ENCODE measurements around the gene SCMH1.

Gene SCMH1

GRCh38 chr1:41037116-41037903, 204.8 kb downstream of the SCMH1 start:
- H3K4me3 ChIP-seq (ENCODE audit: low read length) = no peak overlapping the region
- TF ChIP-seq ZNF274 (IDR thresholded peaks at IDR 0.05; ENCODE audit: low read depth, low read length) = no peak

DNA sequence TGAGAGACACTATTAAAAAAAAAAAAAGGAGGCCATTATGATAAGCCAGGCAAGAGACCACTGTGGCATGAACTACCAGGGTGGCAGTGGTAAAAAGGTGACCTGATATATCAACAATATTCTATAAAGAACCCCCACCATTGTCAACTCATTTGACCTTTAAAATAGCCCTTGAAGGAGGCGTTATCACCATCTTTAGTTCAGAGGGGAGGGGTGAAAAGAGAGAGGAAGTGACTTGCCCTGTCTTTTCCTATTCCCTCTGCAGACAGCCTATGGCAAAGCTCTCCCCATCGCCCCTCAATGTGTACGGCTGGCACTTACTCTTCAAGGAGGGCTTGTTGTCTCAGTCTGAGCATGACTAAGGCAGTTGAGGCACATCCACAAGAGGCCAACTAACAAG, 208.8 kb downstream of the SCMH1 start:
- H3K4me3 ChIP-seq (ENCODE audit: low read length) = no peak overlapping the region
- TF ChIP-seq ZNF274 (IDR thresholded peaks at IDR 0.05; ENCODE audit: low read depth, low read length) = no peak

GRCh38 chr1:41032147-41032546, 210.0 kb downstream of the SCMH1 start:
- H3K4me3 ChIP-seq (ENCODE audit: low read length) = no peak overlapping the region
- TF ChIP-seq ZNF274 (IDR thresholded peaks at IDR 0.05; ENCODE audit: low read depth, low read length) = no peak

DNA sequence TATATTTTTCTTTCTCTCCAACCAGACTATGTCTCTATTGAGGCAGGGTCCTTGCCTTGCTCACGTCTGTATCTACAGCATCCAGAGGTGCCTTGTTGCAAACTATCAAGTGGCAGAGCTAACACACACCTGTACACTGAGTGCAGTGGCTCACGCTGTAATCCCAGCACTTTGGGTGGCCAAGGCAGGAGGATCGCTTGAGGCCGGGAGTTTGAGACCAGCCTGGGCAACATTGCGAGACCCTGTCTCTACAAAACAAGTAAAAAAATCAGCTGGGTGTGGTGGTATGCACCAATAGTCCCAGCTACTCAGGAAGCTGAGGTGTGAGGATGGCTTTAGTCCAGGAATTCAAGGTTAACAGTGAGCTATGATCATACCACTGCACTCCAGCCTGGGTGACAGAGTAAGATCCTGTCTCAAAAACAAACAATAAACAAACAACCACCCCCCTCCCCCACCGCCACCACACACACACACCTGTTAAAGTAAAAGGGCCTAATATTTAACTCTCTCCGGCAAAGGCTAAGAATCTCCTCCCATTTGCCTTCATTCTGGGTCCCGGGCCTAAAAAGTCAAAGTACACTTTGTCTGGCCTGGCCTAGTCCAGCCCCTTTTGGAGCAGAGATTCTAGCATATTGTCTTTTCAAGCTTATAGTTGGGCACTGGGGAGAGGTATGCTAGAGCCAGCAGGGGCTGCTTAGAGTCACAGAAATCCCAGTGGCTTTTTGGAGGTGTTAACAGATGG, 211.1 kb downstream of the SCMH1 start:
- no peak for TF ChIP-seq ZNF274 (IDR thresholded peaks at IDR 0.05; ENCODE audit: low read depth, low read length)
- no peak overlapping the region for H3K4me3 ChIP-seq (ENCODE audit: low read length)

- H3K4me3 ChIP-seq (ENCODE audit: low read length) = no peak overlapping the region
- no peak for TF ChIP-seq ZNF274 (IDR thresholded peaks at IDR 0.05; ENCODE audit: low read depth, low read length)
Measured at GRCh38 chr1:41028034-41028642, 214.0 kb downstream of the SCMH1 start.

DNA sequence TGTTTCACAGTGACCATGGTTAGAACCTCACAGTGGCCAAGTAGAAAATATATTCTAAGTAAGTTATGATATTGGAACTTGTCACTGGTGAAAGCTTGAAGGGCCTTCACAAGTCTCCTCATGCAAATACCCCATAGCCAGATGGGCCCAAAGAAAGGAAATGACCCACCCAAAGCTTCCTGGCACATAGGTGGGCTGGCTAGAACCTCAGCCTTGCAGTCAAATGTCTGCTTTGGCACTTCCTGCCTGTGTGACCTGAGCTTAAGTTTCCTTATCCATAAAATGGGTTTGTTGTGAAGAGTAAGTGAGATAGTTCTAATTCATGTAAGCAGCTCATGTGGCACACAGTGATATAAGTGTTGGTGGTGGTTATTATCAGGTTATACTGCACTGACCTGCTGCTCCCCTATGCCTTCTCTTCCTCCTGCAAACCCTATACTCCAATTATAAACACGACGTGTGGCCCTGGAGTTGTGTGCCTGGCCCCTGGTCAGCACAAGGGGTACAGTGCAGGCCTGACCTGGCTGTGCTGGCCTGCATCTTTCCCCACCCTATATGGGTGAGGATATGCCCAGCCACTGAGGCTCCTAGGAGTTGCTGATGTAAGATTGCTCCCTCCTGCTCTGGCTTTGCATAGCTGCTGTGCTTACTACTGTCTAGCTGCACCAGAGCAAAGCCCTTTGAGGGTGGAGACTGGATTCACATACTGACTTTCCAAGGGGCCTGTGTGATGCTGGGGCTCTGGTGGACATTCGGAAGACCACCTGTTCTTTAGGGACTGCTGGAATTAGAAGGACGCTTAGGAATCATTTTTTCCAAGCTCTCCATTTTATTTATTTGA, 215.9 kb downstream of the SCMH1 start:
- TF ChIP-seq ZNF274 (IDR thresholded peaks at IDR 0.05; ENCODE audit: low read depth, low read length) = no peak
- H3K4me3 ChIP-seq (ENCODE audit: low read length) = no peak overlapping the region

DNA sequence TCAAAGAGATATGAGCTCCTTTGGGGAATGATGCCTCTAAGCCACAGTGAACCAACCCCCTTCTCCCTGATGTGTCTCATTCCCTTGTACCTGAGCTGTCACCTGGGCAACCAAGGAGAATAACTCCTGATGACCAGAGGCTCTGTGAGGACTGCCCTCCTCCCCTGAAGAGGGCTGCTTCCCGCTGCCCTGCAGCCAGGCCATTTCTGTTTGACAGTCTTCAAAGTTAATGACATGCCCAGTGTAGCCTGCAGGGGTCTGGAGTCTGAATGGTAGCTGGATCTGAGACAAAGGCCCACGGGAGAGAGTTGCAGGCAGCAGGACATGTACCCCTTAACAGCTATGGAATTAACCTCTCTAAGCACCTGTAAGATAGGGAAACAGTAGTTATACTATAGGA, 217.2 kb downstream of the SCMH1 start:
- no peak overlapping the region for H3K4me3 ChIP-seq (ENCODE audit: low read length)
- TF ChIP-seq ZNF274 (IDR thresholded peaks at IDR 0.05; ENCODE audit: low read depth, low read length) = no peak

- TF ChIP-seq ZNF274 (IDR thresholded peaks at IDR 0.05; ENCODE audit: low read depth, low read length) = no peak
Measured at GRCh38 chr1:41023279-41023990, 218.7 kb downstream of the SCMH1 start.

GRCh38 chr1:41022424-41022823, 219.7 kb downstream of the SCMH1 start:
- no peak overlapping the region for H3K4me3 ChIP-seq (ENCODE audit: low read length)
- no peak for TF ChIP-seq ZNF274 (IDR thresholded peaks at IDR 0.05; ENCODE audit: low read depth, low read length)

More at GRCh38 chr1:41023279-41023990, 218.7 kb downstream of the SCMH1 start:
- H3K4me3 ChIP-seq (ENCODE audit: low read length) = no peak overlapping the region

DNA sequence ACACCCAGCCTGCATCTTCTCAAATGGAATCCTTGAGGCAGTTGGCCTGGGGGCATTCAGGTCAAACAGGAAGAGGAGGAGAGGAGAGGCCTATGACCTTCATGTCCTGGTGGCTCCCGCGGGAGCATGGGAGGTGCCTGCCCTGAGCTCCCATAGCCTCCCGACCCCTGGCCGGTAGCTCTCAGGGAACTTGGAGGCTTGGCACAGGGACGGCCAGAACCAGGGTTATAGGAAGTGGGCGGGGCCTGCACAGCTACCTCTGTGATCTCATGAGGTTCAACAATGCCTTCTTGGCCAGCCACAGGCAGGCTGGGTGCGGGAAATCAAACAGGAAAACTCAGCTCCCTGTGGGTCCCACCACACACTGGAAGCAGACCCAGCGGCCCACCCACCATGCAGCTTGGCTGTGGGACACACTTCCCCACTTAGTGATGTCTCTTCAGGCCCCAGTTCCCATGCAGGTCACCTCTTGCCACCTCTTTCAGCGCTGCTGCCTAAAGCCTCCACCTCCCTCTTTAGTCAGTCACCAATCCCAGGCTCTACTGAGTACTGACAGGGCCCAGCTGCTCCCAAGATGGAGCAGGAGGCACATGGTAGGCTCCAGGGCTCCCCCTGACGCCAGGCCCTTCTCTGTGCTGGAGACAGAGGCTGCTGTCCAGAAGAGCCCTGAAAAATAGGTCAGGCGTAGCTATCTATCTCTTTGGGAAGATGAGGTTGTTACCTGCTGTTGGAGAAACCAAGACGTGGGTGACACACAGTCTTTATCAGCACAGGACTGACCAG, 220.4 kb downstream of the SCMH1 start, which contains the start of gene SLFNL1:
Gene SLFNL1, minus strand, starts transcription at position 200 of the 783 bp plus-strand sequence. CDS start 1,065 bp downstream, outside the sequence.
- no peak for TF ChIP-seq ZNF274 (IDR thresholded peaks at IDR 0.05; ENCODE audit: low read depth, low read length)
- H3K4me3 ChIP-seq (ENCODE audit: low read length) = no peak within 1 kb of the TSS

- no peak overlapping the region for H3K4me3 ChIP-seq (ENCODE audit: low read length)
Measured at GRCh38 chr1:41020654-41021053, 221.5 kb downstream of the SCMH1 start.

DNA sequence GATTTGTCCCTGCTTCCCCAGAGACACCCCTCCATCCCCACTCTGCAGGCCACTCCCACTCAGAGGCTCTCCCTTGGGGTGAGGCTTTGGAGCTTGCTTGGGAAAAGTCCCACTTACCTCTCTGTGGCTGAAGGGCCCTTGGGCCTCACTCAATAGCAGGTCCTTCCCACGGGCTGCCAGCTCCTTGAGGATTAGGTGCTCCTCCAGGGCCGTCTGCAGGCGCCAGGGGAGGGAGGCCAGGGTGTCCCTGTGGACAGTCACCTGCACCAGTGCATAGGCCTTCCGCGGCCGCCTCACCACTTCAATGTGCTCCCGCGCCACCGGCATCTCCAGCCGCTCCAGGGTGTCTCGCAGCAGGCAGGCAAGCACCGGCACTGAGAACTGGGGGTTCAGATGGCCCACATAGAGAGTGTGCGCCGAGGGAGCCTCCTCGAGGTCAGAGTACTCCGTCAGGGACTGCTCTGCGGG, 222.0 kb downstream of the SCMH1 start:
- H3K4me3 ChIP-seq (ENCODE audit: low read length) = no peak overlapping the region

More at GRCh38 chr1:41020654-41021053, 221.5 kb downstream of the SCMH1 start:
- no peak for TF ChIP-seq ZNF274 (IDR thresholded peaks at IDR 0.05; ENCODE audit: low read depth, low read length)

More for the DNA sequence above, 222.0 kb downstream of the SCMH1 start:
- no peak for TF ChIP-seq ZNF274 (IDR thresholded peaks at IDR 0.05; ENCODE audit: low read depth, low read length)

Data from GM08714 (cell line).